ENCODE data around the gene TAF1A.

GRCh38 chr1:222632749-222633148 is 43.0 kb upstream of the TAF1A start:
- TF ChIP-seq CTCF (IDR thresholded peaks at IDR 0.05) (no peak), POLR2A (IDR thresholded peaks at IDR 0.05) (no peak)

Measured in Peyer's patch (tissue), 4 donors.